Osteocyte (in vitro differentiated cells): ENCODE results near the gene CCM2. TPM values are rescaled to one million over a fixed set of nuclear protein-coding genes. Genes with fewer than 3 reads are reported as not detected.
A peak's percentile ranks its signal among the peaks of the same experiment; 100 is the strongest.

Experiments used
- DNase-seq: peaks from one replicate; pipeline ENCODE4 v3.0.0; 2021; ENCODE audit warnings: mixed read lengths; ENCODE audit not compliant: unreplicated experiment; ENCODE audit errors: extremely low spot score
- H3K27ac Mint-ChIP-seq: one replicate; pipeline ENCODE4 v1.8.0; 2021; ENCODE audit warnings: mild to moderate bottlenecking, mixed read lengths; ENCODE audit not compliant: unreplicated experiment
- H3K27me3 Mint-ChIP-seq: one replicate; pipeline ENCODE4 v1.8.0; 2021; ENCODE audit warnings: mixed read lengths; ENCODE audit not compliant: unreplicated experiment
- H3K36me3 Mint-ChIP-seq: one replicate; pipeline ENCODE4 v1.8.0; 2021; ENCODE audit warnings: mixed read lengths; ENCODE audit not compliant: unreplicated experiment
- H3K4me1 Mint-ChIP-seq: one replicate; pipeline ENCODE4 v1.8.0; 2021; ENCODE audit warnings: mixed read lengths; ENCODE audit not compliant: unreplicated experiment
- H3K4me3 Mint-ChIP-seq: one replicate; pipeline ENCODE4 v1.8.0; 2021; ENCODE audit warnings: mild to moderate bottlenecking, moderate library complexity, mixed read lengths; ENCODE audit not compliant: unreplicated experiment
- H3K9me3 Mint-ChIP-seq: one replicate; pipeline ENCODE4 v1.8.0; 2021; ENCODE audit warnings: mixed read lengths; ENCODE audit not compliant: unreplicated experiment
- CTCF ChIP-seq: fragments of 200-600 bp; sonication (generic); IDR thresholded peaks from 2 replicates; pipeline ENCODE4 v1.5.0; 2021; ENCODE audit warnings: antibody characterized with exemption, mild to moderate bottlenecking, moderate library complexity
- total RNA-seq: library from RNA; stranded (reverse); gene quantifications from 2 replicates; pipeline ENCODE4 v1.2.1, GENCODE V29; 2021

Gene CCM2
- total RNA-seq, 1 donor from 2014 or later, result 42.3 TPM

GRCh38 chr7:44962483-44963251 is 37.3 kb upstream of the CCM2 start:
- Mint-ChIP-seq H3K4me1 (no peaks in the 10 kb centered on the region), H3K27ac (no peak overlapping the region), H3K27me3 (peaks cover 2% of the 10 kb centered on the region), H3K4me3 (no peak overlapping the region), H3K9me3 (no peaks in the 10 kb centered on the region), H3K36me3 (no peaks in the 10 kb centered on the region)
- no peak for DNase-seq
- no peak for TF ChIP-seq CTCF

- Mint-ChIP-seq H3K27me3 (peaks cover 2% of the 10 kb centered on the region), H3K4me3 (no peak overlapping the region), H3K36me3 (no peaks in the 10 kb centered on the region), H3K4me1 (no peaks in the 10 kb centered on the region), H3K27ac (no peak overlapping the region), H3K9me3 (no peaks in the 10 kb centered on the region)
- no peak for DNase-seq
- no peak for TF ChIP-seq CTCF
These were observed 36.4 kb upstream of the CCM2 start for GRCh38 chr7:44963364-44964290.

GRCh38 chr7:44964384-44964830 is 35.6 kb upstream of the CCM2 start:
- H3K36me3 Mint-ChIP-seq, result no peaks in the 10 kb centered on the region
- no peak for DNase-seq
- no peaks in the 10 kb centered on the region for H3K9me3 Mint-ChIP-seq
- peaks cover 2% of the 10 kb centered on the region for H3K27me3 Mint-ChIP-seq
- peak; percentile 32 for TF ChIP-seq CTCF
- no peaks in the 10 kb centered on the region for H3K4me1 Mint-ChIP-seq
- no peak overlapping the region for H3K4me3 Mint-ChIP-seq
- no peak overlapping the region for H3K27ac Mint-ChIP-seq

- no peak for DNase-seq
- H3K4me1 Mint-ChIP-seq, result no peaks in the 10 kb centered on the region
- no peak overlapping the region for H3K4me3 Mint-ChIP-seq
- H3K27me3 Mint-ChIP-seq, result no peaks in the 10 kb centered on the region
- no peak overlapping the region for H3K27ac Mint-ChIP-seq
- TF ChIP-seq CTCF, result no peak
- H3K36me3 Mint-ChIP-seq, result no peaks in the 10 kb centered on the region
- H3K9me3 Mint-ChIP-seq, result no peaks in the 10 kb centered on the region
These were observed 35.1 kb upstream of the CCM2 start for GRCh38 chr7:44964831-44965440.
